Stimulated activated CD4-positive, alpha-beta T cell treated with anti-CD3 and anti-CD28 coated beads, Interleukin-1b, Interleukin-23, amount 100 ng/mL, for 24 hours (primary cell): Measurements from ENCODE around the gene ADGRG2.
"Not testable (repeated sequence)": the region's sequence is repeated elsewhere in the genome, so short reads cannot be mapped to it uniquely, and the experiment has no call there.

ENCODE experiments used
- DNase-seq, 4 experiments: peaks; one replicate each; pipeline ENCODE4 v3.0.0-alpha.2; 2020; ENCODE audit warnings: low read depth in 4 of 4, low spot score in 1 of 4

ADGRG2 gene

GRCh38 chrX:19089555-19090040 lies 32.7 kb downstream of the ADGRG2 start:
- DNase-seq: no peak

- DNase-seq: no peak
These were observed 36.0 kb downstream of the ADGRG2 start for GRCh38 chrX:19086102-19086772.

DNA sequence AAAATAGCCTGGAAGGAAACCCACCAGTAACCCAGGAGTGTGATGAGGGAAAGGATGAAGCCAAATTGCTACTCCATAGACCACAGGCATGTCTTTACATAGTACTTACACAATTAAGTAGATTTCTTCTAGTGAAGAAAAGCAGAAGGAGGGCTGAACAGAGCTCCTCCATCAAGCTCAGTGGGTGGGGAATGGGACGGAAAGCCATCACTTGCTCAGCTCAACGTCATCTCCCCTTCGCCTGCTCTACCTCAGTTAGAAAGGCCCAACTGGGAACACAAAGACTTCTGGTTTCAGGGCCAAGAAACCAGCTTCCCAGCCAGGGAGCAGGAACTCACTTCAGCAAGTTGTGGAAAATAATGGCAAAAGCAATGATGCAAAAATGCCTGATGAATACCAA lies 36.6 kb downstream of the ADGRG2 start:
- no peak for DNase-seq

DNA sequence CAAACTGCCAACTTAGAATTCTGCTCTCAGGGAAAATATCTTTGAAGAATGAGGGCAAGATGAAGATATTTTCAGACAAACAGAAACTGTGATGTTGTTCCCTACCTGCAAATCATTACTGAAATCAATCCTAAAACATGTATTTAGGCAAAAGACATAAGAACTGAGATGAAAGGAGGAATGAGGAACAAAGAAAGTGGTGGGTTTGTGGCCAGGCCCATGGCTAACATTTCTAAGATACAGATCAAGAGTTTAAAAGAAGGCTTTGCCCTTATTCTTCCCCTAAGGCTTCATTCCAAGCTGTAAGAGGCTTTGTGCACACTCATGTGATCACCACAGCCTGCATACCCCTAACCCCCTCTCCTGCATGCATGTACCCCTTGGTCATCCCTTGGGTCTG lies 46.5 kb downstream of the ADGRG2 start:
- DNase-seq: no peak

DNA sequence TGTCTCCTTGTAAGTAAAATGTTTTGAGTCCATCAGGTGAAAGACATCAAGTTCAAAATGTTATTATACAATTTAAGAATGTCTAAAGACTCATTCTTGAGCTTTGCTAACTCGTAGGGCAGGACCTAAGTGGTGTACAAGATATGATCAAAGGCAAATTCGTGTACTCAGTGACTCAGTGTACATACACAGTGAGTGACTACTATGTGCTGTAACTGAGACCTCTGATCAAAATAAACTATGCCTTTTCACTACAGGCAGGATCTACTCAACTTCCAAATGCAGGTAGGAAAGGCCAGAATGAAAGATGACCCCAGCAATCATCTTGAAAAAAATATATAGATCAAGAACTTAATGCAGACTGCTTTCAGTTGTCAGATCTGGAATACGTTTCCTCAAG lies 49.9 kb downstream of the ADGRG2 start:
- no peak for DNase-seq

DNA sequence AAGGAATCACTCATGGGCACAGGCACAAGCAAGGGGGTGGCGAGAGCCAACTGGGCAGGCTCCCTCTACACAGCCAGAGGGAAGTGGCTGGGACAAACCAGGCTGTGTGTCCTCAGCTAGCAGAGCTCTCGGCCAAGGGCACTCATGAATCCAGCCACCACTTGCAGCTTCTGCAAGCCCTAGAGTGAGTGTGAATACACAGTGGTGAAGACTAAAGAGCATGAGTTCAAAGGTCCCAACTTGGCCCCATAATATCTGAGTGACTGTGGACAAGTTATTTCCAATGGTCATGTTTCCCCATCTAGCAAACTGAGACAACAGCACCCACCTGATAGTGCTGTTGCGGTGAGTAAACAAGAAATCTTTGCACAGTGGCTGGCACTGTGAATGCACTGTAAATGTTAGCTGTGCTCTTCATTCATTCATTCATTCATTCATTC lies 51.7 kb downstream of the ADGRG2 start:
- DNase-seq: no peak

- not testable (repeated sequence) for DNase-seq
These were observed 55.3 kb downstream of the ADGRG2 start for GRCh38 chrX:19066987-19067386.

DNA sequence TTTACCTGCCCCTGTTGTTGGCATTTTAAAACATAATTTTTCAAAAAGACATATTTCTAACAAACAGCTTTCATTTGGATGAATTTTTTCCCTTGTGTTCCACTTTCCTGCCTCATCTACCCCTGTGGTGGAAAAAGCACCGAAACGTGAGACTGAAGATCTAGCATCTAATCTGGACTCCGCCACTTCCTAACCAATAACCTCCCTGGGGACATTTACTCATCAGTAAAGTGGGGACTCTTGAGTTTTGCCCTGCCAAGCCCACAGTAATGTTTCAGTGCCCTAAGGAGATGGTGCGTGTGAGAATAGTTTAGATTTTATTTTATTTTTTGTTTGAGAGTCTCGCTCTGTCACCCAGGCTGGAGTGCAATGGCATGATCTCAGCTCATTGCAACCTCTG lies 56.7 kb downstream of the ADGRG2 start:
- no peak for DNase-seq

DNA sequence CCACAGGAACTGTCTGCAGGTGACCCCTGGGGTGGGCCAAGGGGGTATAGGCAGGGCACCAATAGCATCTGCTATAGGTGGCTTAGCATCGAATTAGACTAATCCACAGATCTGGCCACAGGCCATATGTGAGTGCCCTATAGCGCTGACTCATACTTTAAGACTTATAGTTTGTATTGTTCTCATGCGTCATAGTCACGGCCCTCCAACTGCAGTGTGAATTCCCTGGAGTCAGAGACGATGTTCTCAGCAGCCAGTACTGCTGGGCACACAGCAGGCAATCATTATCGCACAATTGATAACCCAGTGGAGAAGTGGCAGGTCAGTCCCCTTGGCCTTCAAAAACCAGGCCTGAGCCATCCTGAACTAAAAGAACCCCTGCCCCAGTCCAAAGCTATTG lies 58.1 kb downstream of the ADGRG2 start:
- DNase-seq: no peak

DNA sequence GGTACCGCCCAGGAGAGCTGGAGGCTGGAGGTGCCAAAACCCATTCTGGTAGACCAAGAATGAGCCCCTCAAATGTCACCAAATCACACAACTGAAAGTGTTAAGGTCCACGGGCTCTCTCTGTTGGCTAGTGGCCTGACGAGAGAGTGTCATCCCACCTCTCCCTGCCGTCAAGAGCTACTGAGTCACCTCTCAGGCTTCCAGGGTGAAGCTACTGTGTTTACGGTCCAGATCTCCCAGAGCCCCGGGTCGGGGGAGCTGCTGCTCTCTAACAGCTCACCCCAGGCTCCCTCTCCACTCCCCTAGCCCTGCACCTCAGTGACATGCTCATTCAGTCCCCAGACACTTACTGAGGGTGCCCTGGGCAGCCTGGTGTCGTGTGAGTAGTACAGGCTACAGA lies 59.2 kb downstream of the ADGRG2 start:
- no peak for DNase-seq

- DNase-seq: no peak
These were observed 63.2 kb downstream of the ADGRG2 start for GRCh38 chrX:19059067-19059466.

DNA sequence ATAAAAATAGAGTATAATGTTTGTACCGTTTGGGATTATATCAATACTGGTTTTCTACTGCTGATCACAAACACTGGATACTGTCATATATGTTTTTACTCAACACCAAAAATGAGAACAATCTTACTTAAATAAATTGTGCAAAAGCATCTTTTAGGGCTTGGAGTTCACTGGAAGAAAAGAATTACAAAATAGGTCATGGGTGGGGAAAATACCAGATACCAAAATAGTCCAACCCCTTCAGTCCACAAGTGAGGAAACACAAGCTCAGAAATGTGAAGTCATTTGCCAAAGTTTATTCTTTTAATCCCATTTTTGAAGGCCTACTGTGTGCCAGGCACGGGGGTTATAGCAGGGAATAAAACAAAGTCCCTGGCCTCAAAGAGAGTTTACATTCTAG lies 64.4 kb downstream of the ADGRG2 start:
- DNase-seq: no peak

- DNase-seq: no peak
These were observed 73.2 kb downstream of the ADGRG2 start for GRCh38 chrX:19049110-19049509.

DNA sequence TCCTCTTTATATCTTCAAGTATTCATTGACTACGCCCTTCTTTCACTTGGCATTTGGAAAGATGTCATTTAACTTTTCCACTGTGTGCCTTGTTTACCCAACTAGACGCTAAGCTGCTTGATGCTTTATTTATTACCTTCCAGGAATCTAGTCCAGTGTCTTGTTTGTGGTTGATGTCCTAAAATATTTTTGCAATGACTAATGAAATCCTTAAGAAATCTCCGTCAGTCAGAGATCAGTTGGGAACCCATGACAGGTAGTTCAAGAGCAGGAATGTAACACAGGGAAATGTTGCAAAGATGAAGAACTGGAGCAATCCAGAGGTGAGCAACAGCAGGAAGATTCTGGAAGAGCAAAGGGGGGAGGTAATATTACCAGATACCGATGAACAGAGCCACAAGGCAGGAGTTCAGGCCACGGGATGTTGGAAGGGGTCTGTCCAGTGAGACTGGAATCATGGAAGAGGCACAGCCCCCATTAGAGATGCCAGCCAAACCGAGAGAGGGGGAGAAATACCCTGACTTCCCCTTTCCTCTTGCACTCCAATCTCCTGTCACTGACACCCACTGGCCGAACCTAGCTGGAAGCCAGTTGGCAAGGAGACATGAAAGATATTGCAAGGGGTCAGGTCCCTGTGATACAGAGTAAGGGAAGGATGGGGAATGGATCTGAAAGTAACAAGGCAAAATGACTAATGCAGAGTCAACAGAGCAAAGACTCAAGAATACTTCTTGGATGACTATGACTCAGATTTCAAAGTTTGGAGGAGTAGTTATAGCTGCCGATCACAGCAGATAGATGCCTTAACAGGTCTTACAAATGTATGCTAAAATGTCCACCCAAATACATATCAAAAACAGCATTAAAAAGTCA lies 75.7 kb downstream of the ADGRG2 start:
- no peak for DNase-seq

- DNase-seq: no peak
These were observed 81.9 kb downstream of the ADGRG2 start for GRCh38 chrX:19040373-19040772.

DNA sequence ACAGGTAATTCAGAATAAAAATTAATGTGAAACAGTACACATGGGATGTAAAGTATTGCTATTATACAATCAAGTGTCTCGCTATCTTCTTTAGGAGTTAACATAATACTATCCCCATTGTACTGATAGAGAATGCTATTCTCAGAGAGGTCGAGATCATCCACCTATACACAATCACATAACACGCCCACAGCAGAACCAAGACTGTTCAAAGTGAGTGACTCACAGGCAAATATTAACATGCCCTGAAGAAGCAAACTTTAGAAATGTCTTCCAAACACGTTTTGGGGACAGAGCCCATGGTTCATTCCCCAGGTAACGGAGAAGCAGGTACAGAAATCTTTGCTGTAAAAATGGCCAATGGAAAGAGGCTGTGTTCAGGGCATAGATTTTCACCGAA lies 88.2 kb downstream of the ADGRG2 start:
- no peak for DNase-seq

- DNase-seq: no peak
These were observed 91.5 kb downstream of the ADGRG2 start for GRCh38 chrX:19030805-19031204.

DNA sequence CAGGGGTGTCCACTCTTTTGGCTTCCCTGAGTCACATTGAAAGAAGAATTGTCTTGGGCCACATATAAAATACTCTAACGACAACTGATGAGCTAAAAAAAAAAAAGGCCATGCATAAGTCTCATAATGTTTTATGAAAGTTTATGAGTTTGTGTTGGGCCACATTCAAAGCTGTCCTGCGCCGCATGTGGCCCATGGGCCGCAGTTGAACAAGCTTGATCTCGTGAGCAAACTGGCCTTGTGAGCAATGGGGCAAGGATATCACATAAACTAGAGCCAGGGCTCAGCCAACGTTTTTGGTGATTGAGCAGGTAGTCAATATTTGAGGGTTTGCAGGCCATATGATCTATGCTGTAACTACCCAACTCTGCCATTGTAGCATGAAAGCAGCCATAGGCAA lies 93.7 kb downstream of the ADGRG2 start:
- DNase-seq: no peak

DNA sequence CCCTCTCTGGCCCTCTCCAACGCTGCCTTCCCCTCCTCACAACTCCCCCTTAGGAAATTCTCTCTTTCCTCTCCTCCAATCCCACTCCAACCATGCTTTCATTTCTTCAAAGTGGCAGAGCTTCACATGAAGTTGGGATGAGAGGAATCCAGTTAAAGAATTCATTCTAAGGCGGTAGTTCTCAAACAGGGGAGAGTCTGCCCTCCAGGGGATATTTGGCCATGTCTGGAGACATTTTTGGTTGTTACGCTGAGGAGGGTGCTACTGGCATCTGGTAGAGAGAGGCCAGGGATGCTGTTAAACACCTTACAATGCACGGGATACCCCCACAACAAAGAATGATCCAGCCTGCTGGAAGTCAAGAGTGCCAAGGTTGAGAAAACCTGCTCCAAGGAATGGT lies 97.9 kb downstream of the ADGRG2 start:
- DNase-seq: no peak

GRCh38 chrX:19019996-19020395 lies 102.3 kb downstream of the ADGRG2 start:
- no peak for DNase-seq

GRCh38 chrX:19017271-19017670 lies 105.0 kb downstream of the ADGRG2 start:
- DNase-seq: no peak

DNA sequence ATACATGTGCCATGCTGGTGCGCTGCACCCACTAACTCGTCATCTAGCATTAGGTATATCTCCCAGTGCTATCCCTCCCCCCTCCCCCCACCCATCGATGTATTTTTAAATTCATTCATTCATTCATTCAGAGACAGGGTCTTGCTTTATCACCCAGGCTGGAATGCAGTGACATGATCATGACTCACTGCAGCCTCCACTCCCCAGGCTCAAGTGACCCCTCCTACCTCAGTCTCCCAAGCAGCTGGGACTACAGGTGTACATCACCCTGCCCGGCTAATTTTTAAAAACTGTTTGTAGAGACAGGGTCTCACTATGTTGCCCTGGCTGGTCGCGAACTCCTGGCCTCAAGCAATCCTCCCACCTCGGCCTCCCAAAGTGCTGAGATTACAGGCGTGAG lies 105.7 kb downstream of the ADGRG2 start:
- DNase-seq: not testable (repeated sequence)
